ENCODE data around the gene NFE2L2. TPM values are rescaled to one million over a fixed set of nuclear protein-coding genes. Genes with fewer than 3 reads are reported as not detected.

The NFE2L2 gene
- polyA plus RNA-seq, 1 donor (not counting 4 experiments of a cell fraction or from before 2014, with no cell fraction given) = 177 TPM

DNA sequence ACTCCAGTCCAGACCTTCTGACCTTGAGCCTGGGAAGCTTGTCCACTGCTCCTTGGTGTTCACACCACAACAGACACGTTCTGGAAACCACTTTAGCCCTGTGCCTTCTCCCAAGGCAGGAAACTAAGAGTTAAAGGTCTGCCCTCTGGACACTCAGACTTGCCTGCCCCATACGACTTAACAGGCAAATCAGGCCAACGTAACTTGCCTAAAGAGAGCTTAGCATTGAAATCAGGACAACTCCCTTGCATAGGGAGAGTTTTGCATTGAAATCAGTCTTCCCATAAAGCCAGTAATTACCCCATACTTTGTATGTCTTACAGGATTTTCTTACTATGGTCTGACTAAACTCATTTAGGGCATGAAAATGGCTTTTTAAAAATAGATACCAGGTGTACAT lies 18.5 kb downstream of the NFE2L2 start:
- peaks cover 96% of the 10 kb centered on the region for H3K79me2 ChIP-seq (ENCODE audit: control insufficient read depth, insufficient read depth, low read length)
- TF ChIP-seq EZH2 (IDR thresholded peaks at IDR 0.05; ENCODE audit: low read length) = no peak
- TF ChIP-seq, protein P1, sequence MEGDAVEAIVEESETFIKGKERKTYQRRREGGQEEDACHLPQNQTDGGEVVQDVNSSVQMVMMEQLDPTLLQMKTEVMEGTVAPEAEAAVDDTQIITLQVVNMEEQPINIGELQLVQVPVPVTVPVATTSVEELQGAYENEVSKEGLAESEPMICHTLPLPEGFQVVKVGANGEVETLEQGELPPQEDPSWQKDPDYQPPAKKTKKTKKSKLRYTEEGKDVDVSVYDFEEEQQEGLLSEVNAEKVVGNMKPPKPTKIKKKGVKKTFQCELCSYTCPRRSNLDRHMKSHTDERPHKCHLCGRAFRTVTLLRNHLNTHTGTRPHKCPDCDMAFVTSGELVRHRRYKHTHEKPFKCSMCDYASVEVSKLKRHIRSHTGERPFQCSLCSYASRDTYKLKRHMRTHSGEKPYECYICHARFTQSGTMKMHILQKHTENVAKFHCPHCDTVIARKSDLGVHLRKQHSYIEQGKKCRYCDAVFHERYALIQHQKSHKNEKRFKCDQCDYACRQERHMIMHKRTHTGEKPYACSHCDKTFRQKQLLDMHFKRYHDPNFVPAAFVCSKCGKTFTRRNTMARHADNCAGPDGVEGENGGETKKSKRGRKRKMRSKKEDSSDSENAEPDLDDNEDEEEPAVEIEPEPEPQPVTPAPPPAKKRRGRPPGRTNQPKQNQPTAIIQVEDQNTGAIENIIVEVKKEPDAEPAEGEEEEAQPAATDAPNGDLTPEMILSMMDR (optimal IDR thresholded peaks at IDR 0.05 in 1 of 3, IDR thresholded peaks at IDR 0.05 in 1 of 3, conservative IDR thresholded peaks at IDR 0.05 in 1 of 3; ENCODE audit: extremely low read depth in 1 of 3, insufficient read depth in 2 of 3, low read length in 3 of 3) = no peak
- DNase-seq (ENCODE audit: low read depth, low spot score) (no peak), FAIRE-seq (no peak)
- H2AFZ ChIP-seq (ENCODE audit: control insufficient read depth, low read length) = no peak overlapping the region
- H3K27me3 ChIP-seq (ENCODE audit: control insufficient read depth, extremely low read depth, insufficient read depth, low read length) = no peaks in the 10 kb centered on the region
- H3K9ac ChIP-seq (ENCODE audit: control insufficient read depth, extremely low read depth, insufficient read depth, low read length) = no peak overlapping the region
- peak overlapping the region; percentile 7 for H3K4me2 ChIP-seq (ENCODE audit: control insufficient read depth, extremely low read depth, insufficient read depth, low read depth, low read length)
- H3K9me1 ChIP-seq (ENCODE audit: control insufficient read depth, extremely low read depth, insufficient read depth, low read length) = peaks cover 8% of the 10 kb centered on the region
- dilution Hi-C loops (cut with MboI; ENCODE audit: extremely low pct_ligation_motif_present, low sequenced_read_pairs) = no loop called here
- H3K9me3 ChIP-seq (ENCODE audit: control insufficient read depth, low read depth, low read length) = no peaks in the 10 kb centered on the region
- H3K27ac ChIP-seq (ENCODE audit: control insufficient read depth, insufficient read depth, low read length) = peak overlapping the region; percentile 41
- H3K4me3 ChIP-seq (ENCODE audit: control insufficient read depth in 2 of 3, extremely low read depth in 1 of 3, insufficient read depth in 2 of 3, low read depth in 1 of 3, low read length in 3 of 3) = no peak overlapping the region
- H3K4me1 ChIP-seq (ENCODE audit: control insufficient read depth, extremely low read depth, insufficient read depth, low read length) = peaks cover 57% of the 10 kb centered on the region
- H3K36me3 ChIP-seq (ENCODE audit: control insufficient read depth in 2 of 2, extremely low read depth in 1 of 2, insufficient read depth in 2 of 2, low read length in 2 of 2) = peaks cover 2 to 32% of the 10 kb centered on the region in 2 experiments
- H4K20me1 ChIP-seq (ENCODE audit: control insufficient read depth, extremely low read depth, insufficient read depth, low read length) = peaks cover 34% of the 10 kb centered on the region

DNA sequence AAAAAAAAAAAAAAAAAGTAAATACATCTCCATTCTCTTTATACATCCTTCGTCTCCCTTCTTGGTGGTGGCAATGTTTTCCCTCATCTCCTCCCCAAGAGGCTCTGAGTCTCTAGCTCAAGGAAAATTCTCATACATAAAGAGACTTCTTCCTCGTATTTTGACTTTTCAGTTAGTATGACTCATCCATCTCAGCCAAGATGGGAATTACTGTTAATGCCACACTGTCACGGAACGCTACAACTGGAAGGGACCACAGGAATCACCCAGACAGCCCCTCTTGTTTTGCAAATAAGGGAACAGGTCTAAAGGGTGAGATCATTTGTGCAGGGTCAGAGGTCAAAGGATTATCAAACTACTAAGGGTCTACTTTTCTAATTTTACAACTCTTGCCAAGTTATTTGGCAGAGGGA lies 19.5 kb downstream of the NFE2L2 start:
- peaks cover 11% of the 10 kb centered on the region for H3K9me1 ChIP-seq (ENCODE audit: control insufficient read depth, extremely low read depth, insufficient read depth, low read length)
- H3K27ac ChIP-seq (ENCODE audit: control insufficient read depth, insufficient read depth, low read length) = peak overlapping the region; percentile 41
- FAIRE-seq = peak; percentile 81
- H2AFZ ChIP-seq (ENCODE audit: control insufficient read depth, low read length) = no peak overlapping the region
- H3K4me2 ChIP-seq (ENCODE audit: control insufficient read depth, extremely low read depth, insufficient read depth, low read depth, low read length) = peak overlapping the region; percentile 58
- no peak overlapping the region for H3K4me3 ChIP-seq (ENCODE audit: control insufficient read depth in 2 of 3, extremely low read depth in 1 of 3, insufficient read depth in 2 of 3, low read depth in 1 of 3, low read length in 3 of 3)
- H3K9ac ChIP-seq (ENCODE audit: control insufficient read depth, extremely low read depth, insufficient read depth, low read length) = no peak overlapping the region
- H3K36me3 ChIP-seq (ENCODE audit: control insufficient read depth in 2 of 2, extremely low read depth in 1 of 2, insufficient read depth in 2 of 2, low read length in 2 of 2) = peaks cover 3 to 34% of the 10 kb centered on the region in 2 experiments
- no peak for DNase-seq (ENCODE audit: low read depth, low spot score)
- dilution Hi-C loops (cut with MboI; ENCODE audit: extremely low pct_ligation_motif_present, low sequenced_read_pairs) = no loop called here
- no peak for TF ChIP-seq EZH2 (IDR thresholded peaks at IDR 0.05; ENCODE audit: low read length)
- TF ChIP-seq, protein P1 (optimal IDR thresholded peaks at IDR 0.05 in 1 of 3, IDR thresholded peaks at IDR 0.05 in 1 of 3, conservative IDR thresholded peaks at IDR 0.05 in 1 of 3; ENCODE audit: extremely low read depth in 1 of 3, insufficient read depth in 2 of 3, low read length in 3 of 3) = no peak
- peaks cover 37% of the 10 kb centered on the region for H4K20me1 ChIP-seq (ENCODE audit: control insufficient read depth, extremely low read depth, insufficient read depth, low read length)
- peaks cover 67% of the 10 kb centered on the region for H3K4me1 ChIP-seq (ENCODE audit: control insufficient read depth, extremely low read depth, insufficient read depth, low read length)
- no peaks in the 10 kb centered on the region for H3K27me3 ChIP-seq (ENCODE audit: control insufficient read depth, extremely low read depth, insufficient read depth, low read length)
- peaks cover 96% of the 10 kb centered on the region for H3K79me2 ChIP-seq (ENCODE audit: control insufficient read depth, insufficient read depth, low read length)
- H3K9me3 ChIP-seq (ENCODE audit: control insufficient read depth, low read depth, low read length) = no peaks in the 10 kb centered on the region
